ENCODE measurements around the gene KCTD15. TPM values are rescaled to one million over a fixed set of nuclear protein-coding genes. Genes with fewer than 3 reads are reported as not detected.

Gene KCTD15
- total RNA-seq, 2 experiments from 2014 or later, result 0.33 to 1.3 TPM

DNA sequence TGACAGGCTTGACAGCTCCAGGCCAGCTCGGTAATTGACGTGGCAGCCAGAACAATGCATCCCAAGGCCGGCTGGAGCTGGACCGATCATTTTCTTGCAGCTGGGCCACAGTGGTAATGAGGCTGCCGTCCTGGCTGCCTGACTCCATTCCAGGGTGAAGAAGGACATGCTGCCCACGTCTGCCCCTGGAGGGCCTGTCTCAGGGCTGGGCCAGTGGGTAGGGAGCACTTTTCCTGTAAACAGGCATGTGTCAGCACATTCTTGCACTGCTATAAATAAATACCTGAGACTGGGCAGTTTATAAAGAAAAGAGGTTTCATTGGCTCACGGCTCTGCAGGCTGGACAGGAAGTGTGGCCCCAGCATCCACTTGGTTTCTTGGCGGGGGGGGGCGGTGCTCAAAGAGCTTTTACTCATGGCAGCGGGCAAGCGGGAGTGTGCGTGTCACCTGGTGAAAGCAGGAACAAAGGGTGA is 38.1 kb upstream of the KCTD15 start:
- H3K9me3 Mint-ChIP-seq, result no peaks in the 10 kb centered on the region
- no peak overlapping the region for H3K4me3 Mint-ChIP-seq
- no peak for ATAC-seq (ENCODE audit: low read depth)
- DNase-seq, result no peak
- no peak overlapping the region for H3K27ac Mint-ChIP-seq
- H3K36me3 Mint-ChIP-seq, result no peaks in the 10 kb centered on the region
- H3K27me3 Mint-ChIP-seq, result no peaks in the 10 kb centered on the region
- POLR2A ChIA-PET, result no interaction called here
- H3K4me1 Mint-ChIP-seq, result no peaks in the 10 kb centered on the region

DNA sequence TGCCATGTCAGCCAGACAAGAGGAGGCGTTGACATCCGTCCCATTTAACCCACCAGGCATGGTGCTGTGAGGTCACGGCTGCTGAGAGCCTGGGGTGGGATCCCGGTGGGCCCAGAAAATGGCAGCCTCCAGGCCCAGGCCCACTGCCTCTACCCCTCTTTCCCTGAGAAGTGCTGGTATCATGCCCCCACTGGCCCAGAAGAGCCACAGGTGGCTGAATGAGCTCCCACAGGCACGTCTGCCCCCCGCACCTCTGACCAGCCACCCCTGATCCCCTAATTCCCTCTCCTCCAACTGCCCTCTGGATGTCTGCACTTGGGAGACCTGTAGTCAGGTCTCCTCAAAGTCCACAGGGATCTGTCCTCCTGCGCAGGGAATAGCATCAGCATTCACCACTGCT is 37.3 kb upstream of the KCTD15 start:
- DNase-seq, result no peak
- Mint-ChIP-seq H3K36me3 (no peaks in the 10 kb centered on the region), H3K4me3 (no peak overlapping the region), H3K27me3 (no peaks in the 10 kb centered on the region), H3K27ac (no peak overlapping the region), H3K9me3 (no peaks in the 10 kb centered on the region), H3K4me1 (no peaks in the 10 kb centered on the region)
- POLR2A ChIA-PET, result no interaction called here
- no peak for ATAC-seq (ENCODE audit: low read depth)

DNA sequence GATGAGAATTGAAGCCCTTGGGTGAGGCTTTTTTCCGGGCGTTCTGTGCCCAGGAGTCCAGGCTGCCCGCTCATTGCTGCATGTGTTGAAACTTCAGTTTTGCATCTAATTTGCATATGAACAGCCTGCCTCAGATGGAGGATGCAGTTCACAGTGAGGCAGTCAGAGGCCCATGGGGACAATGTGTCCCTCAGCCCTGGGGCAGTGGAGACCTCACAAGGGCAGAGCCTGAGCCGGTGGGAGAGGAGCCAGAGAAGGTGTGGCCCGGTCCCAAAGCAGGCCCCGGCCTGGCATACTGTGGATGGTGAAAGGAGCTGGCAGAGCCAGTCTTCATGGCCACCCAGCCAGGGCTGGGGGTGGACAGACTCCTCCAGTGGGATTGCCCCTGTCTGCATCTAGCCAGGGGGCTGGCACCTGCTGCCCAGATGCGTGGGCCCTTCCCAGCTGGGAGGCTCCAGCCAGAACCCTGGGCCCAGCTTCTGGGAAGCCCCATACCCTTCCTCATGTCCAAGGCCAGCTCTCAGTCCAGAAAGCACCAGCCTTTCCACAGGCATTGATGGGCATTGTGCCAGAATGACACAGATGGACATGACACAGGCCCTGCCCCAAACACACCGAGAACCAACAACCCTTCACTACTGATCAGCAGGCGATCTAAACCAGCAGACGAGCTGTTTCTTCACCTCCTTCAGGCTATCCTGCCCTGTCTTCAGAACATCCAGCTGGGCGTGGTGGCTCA is 32.9 kb upstream of the KCTD15 start:
- Mint-ChIP-seq H3K9me3 (no peaks in the 10 kb centered on the region), H3K4me3 (no peak overlapping the region), H3K4me1 (no peaks in the 10 kb centered on the region), H3K36me3 (no peaks in the 10 kb centered on the region), H3K27me3 (no peaks in the 10 kb centered on the region), H3K27ac (no peak overlapping the region)
- POLR2A ChIA-PET, result no interaction called here
- no peak for ATAC-seq (ENCODE audit: low read depth)
- DNase-seq, result no peak

DNA sequence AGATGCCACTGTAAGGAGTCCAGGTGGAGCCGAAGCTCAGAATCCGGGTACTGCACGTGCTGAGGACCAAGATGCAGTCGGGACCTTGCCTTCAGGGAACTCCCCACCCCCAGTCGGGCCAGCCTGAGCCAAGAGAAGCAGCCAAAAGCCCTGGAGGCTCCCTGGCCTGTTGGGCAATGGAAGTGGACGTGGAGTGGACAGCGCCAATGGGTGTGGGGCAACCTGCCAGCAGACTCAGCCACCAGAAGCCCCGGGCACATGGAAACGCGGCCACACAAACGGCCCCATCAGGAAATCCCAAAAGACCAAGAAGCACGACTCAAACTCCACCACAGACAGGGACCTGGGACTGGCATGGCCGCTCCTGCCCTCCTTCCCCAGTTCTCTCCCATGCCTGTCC is 30.0 kb upstream of the KCTD15 start:
- no peak overlapping the region for H3K27ac Mint-ChIP-seq
- no peaks in the 10 kb centered on the region for H3K36me3 Mint-ChIP-seq
- ATAC-seq (ENCODE audit: low read depth) (no peak), DNase-seq (no peak)
- no peaks in the 10 kb centered on the region for H3K4me1 Mint-ChIP-seq
- no peak overlapping the region for H3K4me3 Mint-ChIP-seq
- peaks cover 2% of the 10 kb centered on the region for H3K27me3 Mint-ChIP-seq
- H3K9me3 Mint-ChIP-seq, result no peaks in the 10 kb centered on the region
- POLR2A ChIA-PET, result no interaction called here

DNA sequence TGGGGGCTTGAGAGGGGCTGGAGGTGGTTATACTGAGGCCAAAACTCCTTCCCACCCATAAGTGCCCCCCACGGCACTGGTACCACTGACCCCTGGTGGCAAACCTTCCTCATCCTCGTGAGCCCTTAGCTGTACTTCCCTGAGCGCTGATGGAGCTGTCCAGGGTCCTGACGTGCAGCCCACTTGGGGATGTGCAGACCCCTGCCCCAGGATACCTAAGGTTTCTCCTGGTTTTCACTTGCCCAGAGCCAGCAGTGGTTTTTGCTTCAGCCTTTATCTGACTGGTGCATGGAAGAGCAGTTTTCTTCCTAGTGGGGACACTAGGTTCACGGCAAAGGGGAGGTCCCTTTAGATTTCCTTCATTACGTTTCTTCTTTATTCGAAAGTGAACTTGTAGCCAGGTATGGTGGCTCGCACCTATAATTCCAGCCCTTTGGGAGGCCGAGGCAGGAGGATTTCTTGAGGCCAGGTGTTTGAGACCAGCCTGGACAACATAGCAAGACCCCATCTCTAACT is 28.7 kb upstream of the KCTD15 start:
- Mint-ChIP-seq H3K4me3 (no peak overlapping the region), H3K36me3 (no peaks in the 10 kb centered on the region), H3K4me1 (no peaks in the 10 kb centered on the region), H3K9me3 (no peaks in the 10 kb centered on the region), H3K27me3 (peaks cover 2% of the 10 kb centered on the region), H3K27ac (no peak overlapping the region)
- DNase-seq, result peak; percentile 56
- POLR2A ChIA-PET, result no interaction called here
- no peak for ATAC-seq (ENCODE audit: low read depth)

DNA sequence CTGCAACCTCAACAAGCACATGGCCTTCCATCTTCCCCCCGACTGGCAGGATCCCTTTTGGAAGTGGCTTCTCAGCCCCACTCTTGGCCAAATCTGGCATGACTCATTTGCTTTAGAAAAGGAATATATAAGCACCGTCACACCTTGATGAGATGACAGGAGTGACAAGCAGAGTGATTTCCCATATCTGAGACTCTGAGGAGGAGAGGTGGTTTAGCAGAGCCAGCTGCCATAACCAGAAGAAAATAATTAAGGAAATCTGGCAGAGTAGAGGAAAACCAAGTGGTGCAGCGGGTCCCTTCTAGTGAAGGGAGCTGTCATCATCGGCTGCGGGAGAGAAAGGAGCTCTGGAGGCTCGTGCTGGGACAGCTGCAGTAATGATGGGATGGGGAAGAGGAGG is 27.5 kb upstream of the KCTD15 start:
- DNase-seq, result no peak

DNA sequence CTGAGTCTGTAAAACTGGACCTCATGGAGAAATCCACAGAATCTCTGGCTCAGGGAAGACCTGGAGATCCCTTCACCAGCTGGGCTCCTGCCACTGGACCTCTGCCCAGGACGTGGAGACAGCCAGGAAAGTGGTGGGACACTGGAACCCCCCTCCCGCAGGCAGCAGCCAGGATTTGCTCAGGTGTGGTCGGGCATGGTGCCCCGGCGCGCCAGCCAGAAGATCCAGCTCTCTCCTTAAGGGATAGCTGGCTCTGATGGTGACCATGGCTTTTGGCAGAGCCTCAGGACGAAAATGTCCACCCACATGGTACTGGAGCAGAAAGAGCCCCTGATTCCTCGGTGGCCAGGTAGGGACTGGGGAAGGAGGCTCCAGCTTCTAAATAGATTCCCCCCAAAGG is 26.6 kb upstream of the KCTD15 start:
- Mint-ChIP-seq H3K4me3 (no peak overlapping the region), H3K27me3 (peaks cover 2% of the 10 kb centered on the region)
- POLR2A ChIA-PET, result no interaction called here

More for the DNA sequence above, 27.5 kb upstream of the KCTD15 start:
- ATAC-seq (ENCODE audit: low read depth), result no peak
- Mint-ChIP-seq H3K36me3 (no peaks in the 10 kb centered on the region), H3K27me3 (peaks cover 2% of the 10 kb centered on the region), H3K9me3 (no peaks in the 10 kb centered on the region), H3K27ac (no peak overlapping the region), H3K4me3 (no peak overlapping the region), H3K4me1 (no peaks in the 10 kb centered on the region)
- POLR2A ChIA-PET, result no interaction called here

DNA sequence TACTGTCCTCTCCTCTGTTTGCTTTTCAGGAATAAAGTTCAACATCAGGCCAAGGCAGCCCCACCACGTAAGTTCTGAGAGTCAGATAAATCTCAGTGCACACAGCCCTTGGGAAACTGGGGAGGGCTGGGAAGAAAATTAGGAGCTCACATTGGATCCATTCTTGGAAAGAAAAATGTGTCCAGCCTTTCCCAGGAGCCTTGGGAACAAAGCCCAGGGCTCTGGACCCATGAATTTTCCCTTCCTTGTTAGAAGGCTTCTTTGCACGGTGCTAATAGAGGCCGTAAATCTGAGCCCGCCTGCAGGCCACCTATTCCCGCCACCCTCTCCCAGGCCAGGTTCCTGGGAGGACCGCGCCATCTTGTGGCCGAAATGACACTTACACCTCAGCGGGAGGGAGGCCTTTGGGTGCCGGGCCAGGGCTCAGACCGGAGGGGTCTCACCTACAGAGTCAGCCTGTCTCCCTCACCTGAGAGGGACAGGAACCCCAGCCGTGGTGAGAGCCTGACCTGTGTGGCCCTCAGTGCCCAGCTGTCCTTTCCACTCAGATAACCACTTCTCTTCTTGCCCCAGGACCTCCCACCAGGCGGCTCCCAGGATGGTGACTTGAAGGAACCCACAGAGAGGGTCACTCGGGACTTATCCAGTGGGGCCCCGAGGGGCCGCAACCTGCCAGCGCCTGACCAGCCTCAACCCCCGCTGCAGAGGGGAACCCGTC is 25.1 kb upstream of the KCTD15 start:
- Mint-ChIP-seq H3K4me3 (no peak overlapping the region), H3K27ac (no peak overlapping the region), H3K36me3 (no peaks in the 10 kb centered on the region), H3K27me3 (peaks cover 2% of the 10 kb centered on the region), H3K4me1 (no peaks in the 10 kb centered on the region), H3K9me3 (no peaks in the 10 kb centered on the region)
- POLR2A ChIA-PET, result no interaction called here
- DNase-seq (peak; percentile 81), ATAC-seq (ENCODE audit: low read depth) (peak; percentile 56)

More for the DNA sequence above, 26.6 kb upstream of the KCTD15 start:
- H3K27ac Mint-ChIP-seq, result no peak overlapping the region
- H3K9me3 Mint-ChIP-seq, result no peaks in the 10 kb centered on the region
- no peaks in the 10 kb centered on the region for H3K4me1 Mint-ChIP-seq
- no peak for ATAC-seq (ENCODE audit: low read depth)
- no peak for DNase-seq
- no peaks in the 10 kb centered on the region for H3K36me3 Mint-ChIP-seq

DNA sequence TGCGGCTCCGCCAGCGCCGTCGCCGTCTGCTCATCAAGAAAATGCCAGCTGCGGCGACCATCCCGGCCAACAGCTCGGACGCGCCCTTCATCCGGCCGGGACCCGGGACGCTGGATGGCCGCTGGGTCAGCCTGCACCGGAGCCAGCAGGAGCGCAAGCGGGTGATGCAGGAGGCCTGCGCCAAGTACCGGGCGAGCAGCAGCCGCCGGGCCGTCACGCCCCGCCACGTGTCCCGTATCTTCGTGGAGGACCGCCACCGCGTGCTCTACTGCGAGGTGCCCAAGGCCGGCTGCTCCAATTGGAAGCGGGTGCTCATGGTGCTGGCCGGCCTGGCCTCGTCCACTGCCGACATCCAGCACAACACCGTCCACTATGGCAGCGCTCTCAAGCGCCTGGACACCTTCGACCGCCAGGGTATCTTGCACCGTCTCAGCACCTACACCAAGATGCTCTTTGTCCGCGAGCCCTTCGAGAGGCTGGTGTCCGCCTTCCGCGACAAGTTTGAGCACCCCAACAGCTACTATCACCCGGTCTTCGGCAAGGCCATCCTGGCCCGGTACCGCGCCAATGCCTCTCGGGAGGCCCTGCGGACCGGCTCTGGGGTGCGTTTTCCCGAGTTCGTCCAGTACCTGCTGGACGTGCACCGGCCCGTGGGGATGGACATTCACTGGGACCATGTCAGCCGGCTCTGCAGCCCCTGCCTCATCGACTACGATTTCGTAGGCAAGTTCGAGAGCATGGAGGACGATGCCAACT is 24.4 kb upstream of the KCTD15 start:
- H3K4me3 Mint-ChIP-seq, result no peak overlapping the region
- H3K27me3 Mint-ChIP-seq, result peaks cover 2% of the 10 kb centered on the region
- no peaks in the 10 kb centered on the region for H3K4me1 Mint-ChIP-seq
- no peak overlapping the region for H3K27ac Mint-ChIP-seq
- H3K9me3 Mint-ChIP-seq, result no peaks in the 10 kb centered on the region
- no peak for ATAC-seq (ENCODE audit: low read depth)
- no peak for DNase-seq
- POLR2A ChIA-PET, result no interaction called here
- H3K36me3 Mint-ChIP-seq, result no peaks in the 10 kb centered on the region

DNA sequence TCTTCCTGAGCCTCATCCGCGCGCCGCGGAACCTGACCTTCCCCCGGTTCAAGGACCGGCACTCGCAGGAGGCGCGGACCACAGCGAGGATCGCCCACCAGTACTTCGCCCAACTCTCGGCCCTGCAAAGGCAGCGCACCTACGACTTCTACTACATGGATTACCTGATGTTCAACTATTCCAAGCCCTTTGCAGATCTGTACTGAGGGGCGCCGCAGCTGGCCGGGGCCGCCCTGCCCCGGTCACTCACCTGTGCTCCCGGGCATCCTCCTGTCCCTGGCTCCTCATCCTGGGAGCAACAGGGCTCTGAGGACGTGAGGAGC is 23.9 kb upstream of the KCTD15 start:
- POLR2A ChIA-PET, result no interaction called here
- H3K27ac Mint-ChIP-seq, result no peak overlapping the region
- ATAC-seq (ENCODE audit: low read depth) (no peak), DNase-seq (no peak)
- H3K27me3 Mint-ChIP-seq, result peaks cover 2% of the 10 kb centered on the region
- H3K36me3 Mint-ChIP-seq, result no peaks in the 10 kb centered on the region
- H3K9me3 Mint-ChIP-seq, result no peaks in the 10 kb centered on the region
- no peak overlapping the region for H3K4me3 Mint-ChIP-seq
- no peaks in the 10 kb centered on the region for H3K4me1 Mint-ChIP-seq

DNA sequence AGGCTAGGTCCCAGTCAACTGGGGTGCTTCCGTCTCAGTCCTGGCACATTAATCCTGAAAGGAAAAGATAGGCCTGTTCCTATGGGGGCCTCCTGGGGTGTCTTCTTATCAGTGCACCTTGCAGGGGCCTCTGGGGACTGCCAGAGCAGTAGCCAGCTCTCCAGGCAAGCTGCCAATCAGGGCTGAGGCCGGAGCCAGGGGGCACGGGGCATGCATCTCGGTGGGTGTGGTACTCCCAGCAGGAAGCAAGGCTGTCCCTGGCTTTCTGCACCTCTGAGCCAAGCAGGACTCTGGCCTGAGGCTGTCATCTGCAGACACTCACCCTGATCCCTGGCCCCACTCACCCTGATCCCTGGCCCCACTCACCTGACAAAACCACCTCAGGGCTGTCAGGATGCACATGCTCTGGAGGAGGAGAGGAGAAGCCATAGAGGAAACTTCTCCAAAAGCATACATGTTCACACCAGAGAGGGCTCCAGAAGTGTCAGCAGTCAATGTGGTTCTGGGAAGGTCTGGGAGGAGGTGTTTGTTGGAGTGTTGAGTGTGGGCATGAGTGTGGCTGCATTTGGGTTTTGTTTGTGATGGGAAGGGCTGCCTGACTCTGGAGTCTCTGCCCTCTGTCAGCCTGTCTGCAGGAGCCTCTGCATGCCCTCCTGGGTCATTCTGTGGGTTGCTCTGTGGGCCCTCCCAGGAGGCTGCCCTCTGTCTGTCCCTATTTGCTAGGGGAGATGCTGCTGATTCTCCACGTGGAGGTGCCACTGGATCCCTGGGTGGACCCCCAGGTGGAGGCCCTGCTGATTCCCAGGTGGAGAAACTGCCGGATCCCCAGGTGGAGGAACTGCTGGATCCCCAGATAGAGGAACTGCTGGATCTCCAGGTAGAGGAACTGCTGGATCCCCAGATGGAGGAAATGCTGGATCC is 22.7 kb upstream of the KCTD15 start:
- no peak for DNase-seq
- H3K9me3 Mint-ChIP-seq, result no peaks in the 10 kb centered on the region
- H3K27me3 Mint-ChIP-seq, result peaks cover 11% of the 10 kb centered on the region
- POLR2A ChIA-PET, result no interaction called here
- no peak for ATAC-seq (ENCODE audit: low read depth)
- no peak overlapping the region for H3K27ac Mint-ChIP-seq
- H3K36me3 Mint-ChIP-seq, result no peaks in the 10 kb centered on the region
- no peak overlapping the region for H3K4me3 Mint-ChIP-seq
- H3K4me1 Mint-ChIP-seq, result peaks cover 5% of the 10 kb centered on the region

DNA sequence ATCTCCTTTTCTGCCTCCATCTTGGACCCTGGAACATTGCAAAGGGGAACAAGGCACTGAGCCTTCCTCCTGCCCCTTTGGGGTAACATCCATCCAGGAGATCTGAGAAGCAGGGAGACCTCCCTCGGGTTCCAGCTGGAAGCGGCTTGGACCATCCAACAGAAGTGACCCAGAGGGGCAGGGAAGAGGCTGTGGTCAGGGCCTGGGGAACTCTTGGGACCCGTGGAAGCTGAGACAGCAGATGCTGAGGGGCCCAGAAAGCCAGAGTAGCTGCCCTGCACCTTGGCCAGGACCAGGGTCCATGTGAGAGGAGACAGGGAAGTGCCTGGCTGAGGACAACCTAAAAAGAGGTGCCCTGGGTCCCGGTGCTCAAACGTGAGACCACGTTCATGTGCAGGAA is 21.9 kb upstream of the KCTD15 start:
- ATAC-seq (ENCODE audit: low read depth), result no peak

More for the DNA sequence above, 21.9 kb upstream of the KCTD15 start:
- Mint-ChIP-seq H3K36me3 (no peaks in the 10 kb centered on the region), H3K4me3 (no peak overlapping the region), H3K9me3 (no peaks in the 10 kb centered on the region), H3K27me3 (peaks cover 16% of the 10 kb centered on the region), H3K27ac (no peak overlapping the region), H3K4me1 (peaks cover 5% of the 10 kb centered on the region)
- no peak for DNase-seq
- POLR2A ChIA-PET, result no interaction called here
